ENCODE data around the gene NPTX2.

NPTX2 gene

DNA sequence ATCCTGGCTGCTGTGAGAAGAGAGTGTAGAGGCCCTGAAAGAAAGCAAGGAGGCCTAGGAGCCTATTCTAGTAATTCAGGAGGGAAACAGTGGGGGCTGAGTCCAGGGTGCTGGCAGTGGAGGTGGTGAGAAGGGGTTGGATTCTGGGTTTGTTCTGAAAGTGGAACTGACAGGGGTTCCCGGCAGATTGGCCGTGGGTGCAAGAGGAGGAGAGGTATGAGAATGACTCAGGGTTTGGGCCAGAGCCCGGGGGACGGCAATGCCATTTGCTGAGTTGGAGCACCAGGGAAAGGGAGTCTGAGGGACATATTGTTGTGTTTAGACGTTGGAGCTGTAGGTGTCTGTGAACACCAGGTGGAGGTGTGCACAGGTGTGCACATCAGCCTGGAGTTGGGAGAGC lies 38.5 kb downstream of the NPTX2 start:
- DNase-seq, result no peak

DNA sequence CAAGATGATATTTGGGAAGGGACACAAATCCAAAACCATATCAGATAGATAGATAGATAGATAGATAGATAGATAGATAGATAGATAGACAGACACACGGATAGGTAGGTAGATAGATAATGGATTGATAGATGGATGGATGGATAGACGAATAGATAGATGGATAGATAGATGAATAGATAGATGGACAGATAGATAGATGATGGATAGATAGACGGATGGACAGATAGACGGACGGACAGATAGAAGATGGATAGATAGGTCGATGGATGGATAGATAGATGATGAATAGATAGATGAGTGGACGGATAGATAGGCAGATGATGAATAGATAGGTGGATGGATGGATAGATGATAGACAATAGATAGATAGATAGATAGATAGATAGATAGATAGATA lies 39.8 kb downstream of the NPTX2 start:
- no peak for DNase-seq

DNA sequence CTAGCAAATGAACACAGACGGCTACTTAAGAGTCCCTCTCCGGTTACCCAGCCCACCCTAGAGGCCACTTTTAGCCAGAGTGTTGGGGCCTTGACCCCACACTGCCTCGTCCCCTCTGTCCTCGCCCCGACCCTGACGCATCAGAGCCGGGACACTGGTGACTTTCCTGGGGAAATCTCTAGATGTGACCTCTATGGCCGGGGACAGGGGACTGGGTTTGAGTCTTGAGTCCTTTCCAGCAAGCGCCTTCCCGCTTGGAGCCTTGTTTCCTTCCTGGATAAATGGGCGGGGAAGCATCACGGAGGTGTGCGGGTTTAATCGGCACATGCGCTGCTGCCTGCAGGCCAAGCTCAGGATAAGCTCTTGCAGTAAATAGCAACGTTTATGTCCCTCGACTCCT lies 40.7 kb downstream of the NPTX2 start:
- no peak for DNase-seq

DNA sequence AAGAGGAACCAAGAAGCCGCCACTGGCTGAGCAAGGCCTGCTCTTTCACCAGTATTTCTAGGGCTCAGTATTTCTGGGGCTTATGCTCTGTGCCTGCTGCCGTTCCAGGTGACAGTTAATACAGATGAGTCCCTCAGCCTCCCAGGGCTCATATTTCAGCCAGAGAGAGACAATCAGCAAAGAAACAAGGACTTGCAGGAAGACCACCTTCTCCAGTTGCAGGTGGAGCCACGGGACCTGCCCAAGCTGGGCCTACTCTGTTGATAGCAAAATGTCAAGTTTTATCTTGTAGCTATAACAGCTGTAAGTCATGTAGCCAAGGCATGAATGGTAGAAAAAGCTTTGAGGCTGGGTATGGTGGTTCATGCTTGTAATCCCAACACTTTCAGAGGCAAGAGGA lies 42.7 kb downstream of the NPTX2 start:
- no peak for DNase-seq

DNA sequence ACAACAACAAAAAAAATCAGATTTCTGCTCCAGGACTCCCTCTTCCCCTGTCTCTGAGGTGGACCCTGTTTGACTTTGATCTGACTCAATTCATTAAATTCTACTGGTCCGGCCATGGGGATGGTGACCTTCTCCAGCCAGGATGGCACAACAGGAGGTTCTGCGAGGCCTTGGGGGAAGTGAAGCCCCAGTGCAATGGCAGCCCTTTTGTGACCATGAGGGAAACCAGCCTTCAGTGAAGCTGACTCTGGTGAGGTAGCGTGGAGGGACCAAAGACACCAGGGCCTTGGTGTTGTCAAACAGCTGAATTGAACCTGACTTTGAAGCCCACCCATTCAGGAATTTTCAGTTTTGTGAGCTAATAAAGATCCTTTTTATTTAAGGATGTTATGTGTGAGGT lies 44.5 kb downstream of the NPTX2 start:
- DNase-seq, result no peak

DNA sequence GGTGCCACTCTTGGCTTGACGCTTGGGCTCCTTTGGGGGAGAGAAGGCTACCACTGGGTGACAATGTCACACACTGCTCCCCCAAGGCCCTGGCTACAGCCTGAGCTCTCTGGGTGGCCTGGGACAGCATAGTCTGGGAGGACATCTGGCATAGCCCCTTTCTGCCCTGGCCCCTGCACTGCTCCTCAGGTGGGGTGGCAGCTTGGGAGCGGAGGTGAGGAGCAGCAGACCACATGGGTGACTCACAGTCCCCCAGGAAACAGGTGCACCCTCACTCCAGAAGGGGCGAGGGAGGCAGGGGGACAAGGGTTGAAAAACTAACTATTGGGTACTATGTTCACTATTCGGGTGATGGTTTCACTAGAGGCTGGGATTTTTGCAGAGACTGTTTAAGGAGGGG lies 45.2 kb downstream of the NPTX2 start:
- no peak for DNase-seq

DNA sequence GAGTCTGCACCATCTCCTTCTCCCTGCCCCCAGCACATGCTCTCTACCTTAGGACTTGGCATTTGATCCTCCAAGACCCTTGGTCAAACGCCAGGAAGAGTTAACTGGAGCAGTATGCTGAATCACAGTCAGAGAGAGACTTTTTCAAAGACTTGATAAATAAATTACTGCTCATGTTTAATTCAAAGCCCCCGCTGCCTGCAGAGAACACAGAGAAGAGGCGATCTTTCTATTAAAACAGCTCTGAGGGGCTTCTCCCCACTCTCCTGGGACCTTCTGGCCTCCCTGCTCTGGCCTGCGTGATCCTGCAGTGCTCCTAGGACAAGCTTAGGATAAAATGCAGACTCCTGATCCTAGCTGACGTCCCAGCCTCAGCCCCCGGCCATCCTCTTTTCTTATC lies 47.8 kb downstream of the NPTX2 start:
- DNase-seq, result no peak

DNA sequence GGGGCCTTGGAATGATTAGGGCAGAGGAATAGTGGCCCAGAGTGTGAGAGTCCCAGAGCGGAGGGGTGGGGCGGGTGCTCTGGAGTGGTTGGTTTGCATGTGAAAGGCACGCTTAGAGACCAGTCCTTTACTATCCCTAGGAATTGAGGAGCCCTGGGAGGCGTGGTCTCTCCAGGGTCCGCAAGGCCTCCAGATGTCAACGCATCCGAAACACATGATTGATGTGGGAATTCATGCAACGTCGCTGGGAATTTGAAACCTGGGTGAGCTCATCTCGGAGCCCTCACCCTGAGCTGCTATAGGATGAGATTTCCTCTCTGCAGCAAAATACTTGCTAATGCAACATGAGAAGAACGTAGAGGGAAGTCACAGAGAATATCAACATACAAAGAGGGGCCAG lies 51.2 kb downstream of the NPTX2 start:
- DNase-seq, result no peak

DNA sequence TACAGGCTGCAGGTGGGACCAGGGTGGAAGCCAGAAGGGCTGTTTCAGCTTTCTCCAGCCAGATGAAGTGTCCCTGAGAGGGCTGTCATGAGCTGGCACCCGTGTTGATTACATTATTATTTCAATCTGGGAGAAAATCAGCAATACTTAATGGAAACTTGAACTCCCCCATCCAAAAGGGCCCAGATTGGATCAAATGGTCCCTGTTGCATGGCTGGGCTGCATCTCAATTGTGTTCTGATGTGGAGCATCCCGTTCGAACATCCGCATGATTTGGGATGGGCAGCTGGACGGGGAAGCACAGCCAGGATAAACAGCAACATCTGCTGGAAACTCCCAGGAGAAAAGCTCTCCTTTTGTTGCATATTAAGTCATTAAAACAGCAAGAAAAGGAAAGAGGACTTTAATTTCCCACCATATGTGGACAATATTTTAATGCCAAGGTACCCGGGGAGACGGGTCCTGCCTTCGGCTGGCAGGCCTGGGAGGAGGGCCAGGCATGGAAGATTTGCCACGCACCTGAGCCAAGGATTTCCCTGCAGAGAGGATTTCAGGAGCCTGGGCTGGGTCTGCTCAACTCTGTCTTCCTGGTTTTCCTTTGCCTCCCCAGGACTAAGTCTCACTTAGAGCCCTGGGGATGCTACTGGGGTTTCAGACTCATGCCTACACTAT lies 52.4 kb downstream of the NPTX2 start:
- DNase-seq, result no peak

DNA sequence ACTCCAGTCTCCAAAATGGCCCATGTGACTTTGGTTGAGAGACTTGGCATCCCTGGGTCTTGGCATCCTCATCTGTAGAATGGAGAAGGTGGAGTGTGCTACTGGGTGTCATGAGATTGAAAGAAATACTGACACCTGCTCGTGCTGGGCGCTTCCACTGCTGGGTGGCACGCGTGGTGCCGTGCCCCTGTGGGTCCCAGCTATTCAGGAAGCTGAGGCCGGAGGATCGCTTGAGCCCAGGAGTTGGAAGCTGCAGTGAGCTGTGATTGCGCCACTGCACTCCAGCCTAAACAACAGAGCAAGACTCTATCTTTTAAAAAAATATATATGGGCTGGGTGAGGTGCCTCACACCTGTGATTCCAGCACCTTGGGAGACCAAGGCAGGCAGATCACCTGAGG lies 53.1 kb downstream of the NPTX2 start:
- no peak for DNase-seq

DNA sequence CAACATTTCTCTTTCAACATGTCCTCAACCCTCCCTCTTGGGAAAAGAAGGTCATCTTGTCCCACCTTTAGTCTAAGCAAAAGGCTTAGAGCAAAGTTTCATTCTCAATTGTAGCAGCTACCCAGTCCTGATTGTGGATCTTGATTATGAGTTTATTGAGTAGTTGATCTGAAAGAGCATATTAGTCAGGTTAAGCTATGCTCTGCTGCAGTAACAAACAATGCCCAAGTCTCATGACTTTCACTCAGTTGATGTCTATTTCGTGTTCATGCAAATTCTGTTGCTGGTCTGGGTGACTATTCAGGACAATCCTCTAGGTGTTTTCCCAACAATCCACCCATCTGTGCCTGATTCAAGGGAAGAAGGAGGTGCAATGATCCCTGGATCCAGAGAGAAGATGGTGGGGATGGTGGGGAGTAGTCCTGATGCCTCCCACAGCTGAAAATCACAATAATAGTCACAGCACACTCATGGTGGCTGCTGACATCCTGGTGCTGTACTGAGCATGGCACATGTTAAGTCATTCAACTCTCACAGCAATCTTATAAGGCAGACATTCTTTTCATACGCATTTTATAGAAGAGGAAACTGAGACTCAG lies 54.7 kb downstream of the NPTX2 start:
- no peak for DNase-seq

DNA sequence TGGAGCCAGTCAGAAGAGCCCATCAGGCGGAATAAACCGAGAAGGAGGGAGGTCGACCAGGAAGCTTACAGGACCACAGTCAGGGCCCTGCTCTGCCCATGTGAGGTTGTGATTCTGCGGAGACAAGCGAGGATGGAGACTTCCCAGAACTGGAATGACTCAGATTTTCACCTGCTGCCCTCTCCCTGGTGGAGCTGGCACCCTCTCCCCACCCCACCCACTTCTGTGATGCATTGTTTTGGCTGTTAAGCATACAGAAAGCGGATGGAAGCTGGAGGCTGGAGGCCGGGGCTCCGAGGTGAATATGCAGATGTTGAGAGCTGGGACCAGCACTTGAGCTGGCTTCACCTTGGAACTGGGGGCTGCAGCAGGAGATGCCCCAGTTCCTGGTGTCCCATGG lies 57.4 kb downstream of the NPTX2 start:
- no peak for DNase-seq

DNA sequence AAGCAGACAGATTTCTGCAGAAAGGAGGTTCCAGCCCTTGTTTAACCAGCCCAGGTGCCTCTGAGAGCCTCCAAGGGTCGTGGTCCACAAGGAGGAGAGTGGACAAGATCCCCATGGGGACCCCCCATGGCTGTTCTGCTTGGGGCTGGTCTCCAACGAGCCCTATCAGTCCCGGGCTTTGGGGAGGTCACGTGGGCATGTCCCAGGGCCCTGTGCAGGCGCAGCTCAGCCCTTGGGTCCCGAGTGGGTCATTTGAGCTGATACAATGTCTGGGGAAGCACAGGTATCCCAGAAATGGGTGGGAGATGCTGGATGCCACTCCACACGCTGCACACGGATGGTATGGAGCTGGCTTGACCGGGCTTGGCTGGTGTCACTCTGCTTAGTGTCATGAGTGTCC lies 57.8 kb downstream of the NPTX2 start:
- no peak for DNase-seq

DNA sequence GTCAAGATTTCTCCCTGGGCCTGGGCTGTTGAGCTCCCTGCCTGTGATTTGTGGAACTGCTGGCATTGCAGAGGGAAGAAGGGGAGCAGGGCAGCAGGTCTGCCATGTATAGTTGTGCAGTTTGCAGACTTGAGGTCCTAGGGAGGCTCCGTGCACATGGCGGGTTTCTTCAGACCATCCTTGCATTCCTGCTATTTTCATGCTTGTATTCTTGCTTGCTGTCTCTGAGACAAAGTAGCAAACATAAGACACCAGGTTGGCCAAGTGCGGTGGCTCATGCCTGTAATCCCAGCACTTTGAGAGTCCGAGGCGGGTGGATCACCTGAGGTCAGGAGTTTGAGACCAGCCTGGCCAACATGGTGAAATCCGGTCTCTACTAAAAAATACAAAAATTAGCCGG lies 61.1 kb downstream of the NPTX2 start:
- DNase-seq, result no peak
